ENCODE data around the gene C1GALT1.
"Not testable (repeated sequence)": the region's sequence is repeated elsewhere in the genome, so short reads cannot be mapped to it uniquely, and the experiment has no call there.

Gene C1GALT1

GRCh38 chr7:7166318-7166717 lies 16.0 kb upstream of the C1GALT1 start:
- in situ Hi-C loops (cut with MboI; ENCODE audit: low sequenced_read_pairs) = no loop called here

- in situ Hi-C loops (cut with MboI; ENCODE audit: low sequenced_read_pairs) = no loop called here
Observed at GRCh38 chr7:7169296-7169695, 13.0 kb upstream of the C1GALT1 start.

GRCh38 chr7:7173956-7174632 lies 8.2 kb upstream of the C1GALT1 start:
- in situ Hi-C loops (cut with MboI; ENCODE audit: low sequenced_read_pairs) = no loop called here

- in situ Hi-C loops (cut with MboI; ENCODE audit: low sequenced_read_pairs) = no loop called here
Observed at GRCh38 chr7:7175075-7175695, 7.2 kb upstream of the C1GALT1 start.

GRCh38 chr7:7176406-7177043 lies 5.8 kb upstream of the C1GALT1 start:
- in situ Hi-C loops (cut with MboI; ENCODE audit: low sequenced_read_pairs) = no loop called here

GRCh38 chr7:7177044-7177517 lies 5.3 kb upstream of the C1GALT1 start:
- in situ Hi-C loops (cut with MboI; ENCODE audit: low sequenced_read_pairs) = no loop called here

GRCh38 chr7:7178081-7178480 lies 4.3 kb upstream of the C1GALT1 start:
- in situ Hi-C loops (cut with MboI; ENCODE audit: low sequenced_read_pairs) = no loop called here

- in situ Hi-C loops (cut with MboI; ENCODE audit: low sequenced_read_pairs) = no loop called here
Observed at GRCh38 chr7:7178906-7179305, 3.4 kb upstream of the C1GALT1 start.

GRCh38 chr7:7180725-7181449 lies 1.5 kb upstream of the C1GALT1 start:
- in situ Hi-C loops (cut with MboI; ENCODE audit: low sequenced_read_pairs) = no loop called here

GRCh38 chr7:7181519-7182155 lies 707 bp upstream of the C1GALT1 start:
- in situ Hi-C loops (cut with MboI; ENCODE audit: low sequenced_read_pairs) = no loop called here

GRCh38 chr7:7183061-7183837 lies 905 bp downstream of the C1GALT1 start:
- in situ Hi-C loops (cut with MboI; ENCODE audit: low sequenced_read_pairs) = no loop called here

- in situ Hi-C loops (cut with MboI; ENCODE audit: low sequenced_read_pairs) = no loop called here
Observed at GRCh38 chr7:7183838-7184463, 1.6 kb downstream of the C1GALT1 start.

- in situ Hi-C loops (cut with MboI; ENCODE audit: low sequenced_read_pairs) = no loop called here
Observed at GRCh38 chr7:7185371-7185989, 3.1 kb downstream of the C1GALT1 start.

GRCh38 chr7:7188091-7188490 lies 5.7 kb downstream of the C1GALT1 start:
- in situ Hi-C loops (cut with MboI; ENCODE audit: low sequenced_read_pairs) = no loop called here

- in situ Hi-C loops (cut with MboI; ENCODE audit: low sequenced_read_pairs) = no loop called here
Observed at GRCh38 chr7:7188742-7189141, 6.4 kb downstream of the C1GALT1 start.

GRCh38 chr7:7190142-7190541 lies 7.8 kb downstream of the C1GALT1 start:
- in situ Hi-C loops (cut with MboI; ENCODE audit: low sequenced_read_pairs) = no loop called here

- in situ Hi-C loops (cut with MboI; ENCODE audit: low sequenced_read_pairs) = no loop called here
Observed at GRCh38 chr7:7191137-7191536, 8.8 kb downstream of the C1GALT1 start.

GRCh38 chr7:7192798-7193788 lies 10.7 kb downstream of the C1GALT1 start:
- in situ Hi-C loops (cut with MboI; ENCODE audit: low sequenced_read_pairs) = not testable (repeated sequence)
